Parathyroid adenoma (tissue), 2 donors: ENCODE results near the gene RASSF3.

Source experiments
- H2AFZ ChIP-seq: fragments of 300-600 bp; sonication (generic); one replicate; pipeline ENCODE4 v1.7.0; 2017; ENCODE audit warnings: antibody characterized with exemption, mild to moderate bottlenecking
- H3K27ac ChIP-seq: fragments of 300-600 bp; sonication (generic); one replicate; pipeline ENCODE4 v1.7.0; 2017
- H3K27me3 ChIP-seq: fragments of 300-600 bp; sonication (generic); one replicate; pipeline ENCODE4 v1.7.0; 2017; ENCODE audit warnings: low read length; ENCODE audit not compliant: control insufficient read depth, insufficient read depth
- H3K36me3 ChIP-seq: fragments of 300-600 bp; sonication (generic); one replicate; pipeline ENCODE4 v1.7.0; 2017; ENCODE audit warnings: low read length; ENCODE audit not compliant: control insufficient read depth, insufficient read depth
- H3K4me1 ChIP-seq: fragments of 300-600 bp; sonication (generic); one replicate; pipeline ENCODE4 v1.7.0; 2017; ENCODE audit warnings: control low read depth
- H3K4me2 ChIP-seq: fragments of 300-600 bp; sonication (generic); one replicate; pipeline ENCODE4 v1.7.0; 2017; ENCODE audit warnings: low read length
- H3K4me3 ChIP-seq: fragments of 300-600 bp; sonication (generic); one replicate; pipeline ENCODE4 v1.7.0; 2017; ENCODE audit warnings: low read depth, low read length
- H3K79me2 ChIP-seq: fragments of 300-600 bp; sonication (generic); one replicate; pipeline ENCODE4 v1.7.0; 2017; ENCODE audit warnings: control low read depth
- H3K9ac ChIP-seq: fragments of 300-600 bp; sonication (generic); one replicate; pipeline ENCODE4 v1.7.0; 2017; ENCODE audit warnings: mild to moderate bottlenecking
- H3K9me3 ChIP-seq: fragments of 300-600 bp; sonication (generic); one replicate; pipeline ENCODE4 v1.7.0; 2017; ENCODE audit warnings: low read length; ENCODE audit not compliant: control insufficient read depth
- TF ChIP-seq, protein P1 (sequence below): fragments of 300-600 bp; sonication (generic); IDR thresholded peaks from one replicate; pipeline ENCODE4 v1.7.0; 2017; ENCODE audit warnings: antibody characterized with exemption, mild to moderate bottlenecking
- donor health status: primary hyperparathyroidism.

RASSF3 gene

DNA sequence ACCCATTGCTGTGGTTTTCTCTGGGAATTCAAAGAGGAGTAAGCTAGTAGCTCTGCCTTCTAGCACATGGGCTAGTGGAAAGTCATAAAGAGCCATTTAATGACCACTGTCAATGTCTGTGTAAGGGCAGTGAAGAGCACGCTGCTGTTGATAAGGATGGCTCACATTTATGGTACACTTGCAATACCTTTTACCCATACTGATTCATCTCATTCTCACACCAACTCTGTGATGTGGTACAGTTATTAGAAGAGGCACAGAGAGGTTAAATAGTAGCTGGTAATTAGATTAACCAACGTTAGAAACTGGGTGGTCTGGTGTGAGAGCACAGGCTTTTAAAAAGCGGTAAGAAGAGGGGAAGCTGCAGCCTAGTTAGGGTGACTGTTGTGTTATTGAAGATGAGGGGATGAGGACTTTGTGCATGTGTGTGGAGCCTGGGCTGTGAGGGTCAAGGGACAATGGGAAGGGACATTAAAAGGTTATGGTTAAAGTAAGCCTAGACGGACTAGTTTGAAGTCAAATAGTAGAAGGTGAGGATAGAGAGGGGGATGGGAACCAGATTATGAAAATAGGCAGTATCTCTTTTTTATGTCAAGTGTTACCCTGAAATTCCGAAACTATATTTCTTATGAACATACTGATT, 25.2 kb downstream of the RASSF3 start:
- H3K4me1 ChIP-seq, result no peaks in the 10 kb centered on the region
- no peak overlapping the region for H3K27ac ChIP-seq
- H3K79me2 ChIP-seq, result no peaks in the 10 kb centered on the region
- H3K9me3 ChIP-seq, result no peaks in the 10 kb centered on the region
- TF ChIP-seq, protein P1, sequence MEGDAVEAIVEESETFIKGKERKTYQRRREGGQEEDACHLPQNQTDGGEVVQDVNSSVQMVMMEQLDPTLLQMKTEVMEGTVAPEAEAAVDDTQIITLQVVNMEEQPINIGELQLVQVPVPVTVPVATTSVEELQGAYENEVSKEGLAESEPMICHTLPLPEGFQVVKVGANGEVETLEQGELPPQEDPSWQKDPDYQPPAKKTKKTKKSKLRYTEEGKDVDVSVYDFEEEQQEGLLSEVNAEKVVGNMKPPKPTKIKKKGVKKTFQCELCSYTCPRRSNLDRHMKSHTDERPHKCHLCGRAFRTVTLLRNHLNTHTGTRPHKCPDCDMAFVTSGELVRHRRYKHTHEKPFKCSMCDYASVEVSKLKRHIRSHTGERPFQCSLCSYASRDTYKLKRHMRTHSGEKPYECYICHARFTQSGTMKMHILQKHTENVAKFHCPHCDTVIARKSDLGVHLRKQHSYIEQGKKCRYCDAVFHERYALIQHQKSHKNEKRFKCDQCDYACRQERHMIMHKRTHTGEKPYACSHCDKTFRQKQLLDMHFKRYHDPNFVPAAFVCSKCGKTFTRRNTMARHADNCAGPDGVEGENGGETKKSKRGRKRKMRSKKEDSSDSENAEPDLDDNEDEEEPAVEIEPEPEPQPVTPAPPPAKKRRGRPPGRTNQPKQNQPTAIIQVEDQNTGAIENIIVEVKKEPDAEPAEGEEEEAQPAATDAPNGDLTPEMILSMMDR, result no peak
- no peaks in the 10 kb centered on the region for H3K36me3 ChIP-seq
- H3K4me3 ChIP-seq, result no peak overlapping the region
- no peak overlapping the region for H2AFZ ChIP-seq
- H3K27me3 ChIP-seq, result no peaks in the 10 kb centered on the region
- H3K9ac ChIP-seq, result no peak overlapping the region
- H3K4me2 ChIP-seq, result no peak overlapping the region

DNA sequence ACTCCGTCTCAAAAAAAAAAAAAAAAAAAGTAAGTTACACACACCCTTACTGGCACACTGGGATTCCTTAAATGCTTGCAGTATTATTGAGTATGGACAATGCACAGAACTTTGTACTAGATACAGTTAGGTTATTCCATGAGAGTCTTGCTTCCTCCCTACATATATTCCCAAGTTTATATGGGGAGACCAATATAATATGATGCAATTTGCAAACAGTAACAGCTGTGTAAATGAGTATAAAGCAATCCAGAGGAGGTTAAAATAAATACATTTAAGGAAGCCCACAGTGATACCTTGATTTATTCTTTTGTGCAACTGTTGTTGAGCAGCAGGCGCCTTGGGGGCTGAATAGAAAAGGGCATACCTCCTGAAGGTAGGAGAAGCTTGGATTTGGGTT, 26.6 kb downstream of the RASSF3 start:
- Histone ChIP-seq H3K27me3 (no peaks in the 10 kb centered on the region), H3K9me3 (no peaks in the 10 kb centered on the region), H3K79me2 (no peaks in the 10 kb centered on the region), H3K4me1 (no peaks in the 10 kb centered on the region), H3K36me3 (no peaks in the 10 kb centered on the region), H2AFZ (no peak overlapping the region), H3K9ac (no peak overlapping the region), H3K27ac (no peak overlapping the region), H3K4me3 (no peak overlapping the region), H3K4me2 (no peak overlapping the region)
- TF ChIP-seq, protein P1, result no peak

DNA sequence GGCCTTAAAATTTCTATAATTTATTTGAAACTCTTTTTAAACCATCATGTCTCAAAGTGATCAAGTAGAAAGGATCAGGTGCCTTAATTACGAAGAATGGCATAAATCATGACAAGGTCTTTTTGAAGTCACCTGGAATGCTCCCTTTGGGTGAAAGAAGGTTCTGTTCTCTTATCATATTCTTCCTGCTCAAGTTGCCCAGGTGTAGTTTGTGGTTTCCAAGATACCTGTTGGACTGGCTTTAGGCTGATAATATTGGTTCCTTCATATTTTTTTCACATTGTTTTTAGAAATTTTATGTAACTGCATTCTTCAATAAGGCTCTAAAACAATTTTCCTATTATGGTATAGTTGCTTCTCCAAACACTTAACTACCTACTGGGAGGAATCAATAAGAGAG, 29.2 kb downstream of the RASSF3 start:
- Histone ChIP-seq H3K4me1 (no peaks in the 10 kb centered on the region), H3K27ac (no peak overlapping the region)

DNA sequence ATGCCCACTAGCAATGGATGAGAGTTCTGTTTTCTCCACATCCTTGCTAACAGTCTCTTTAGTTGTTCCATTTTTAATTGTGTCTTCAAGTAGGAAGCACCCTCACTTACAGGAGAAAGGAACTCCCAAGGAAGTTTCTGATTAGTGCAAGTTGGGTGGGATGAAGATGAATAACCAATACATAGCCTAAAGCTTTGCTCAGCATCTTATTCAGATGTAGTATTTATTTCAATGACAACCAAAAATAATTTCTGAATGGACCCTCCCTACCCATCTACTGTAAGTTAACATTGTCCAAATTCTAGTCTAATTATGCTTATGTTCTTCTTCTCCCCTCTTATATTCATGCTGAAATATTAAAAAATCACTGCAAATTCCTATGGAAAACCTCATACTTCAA, 36.0 kb downstream of the RASSF3 start:
- TF ChIP-seq, protein P1, result no peak
- no peak overlapping the region for H3K4me3 ChIP-seq
- no peak overlapping the region for H3K4me2 ChIP-seq
- no peaks in the 10 kb centered on the region for H3K9me3 ChIP-seq
- no peaks in the 10 kb centered on the region for H3K79me2 ChIP-seq
- H3K36me3 ChIP-seq, result no peaks in the 10 kb centered on the region
- no peaks in the 10 kb centered on the region for H3K27me3 ChIP-seq
- H3K27ac ChIP-seq, result no peak overlapping the region
- H2AFZ ChIP-seq, result no peak overlapping the region
- no peak overlapping the region for H3K9ac ChIP-seq
- H3K4me1 ChIP-seq, result no peaks in the 10 kb centered on the region

More for the DNA sequence above, 29.2 kb downstream of the RASSF3 start:
- Histone ChIP-seq H3K36me3 (no peaks in the 10 kb centered on the region), H3K79me2 (no peaks in the 10 kb centered on the region), H2AFZ (no peak overlapping the region), H3K27me3 (no peaks in the 10 kb centered on the region), H3K9ac (no peak overlapping the region), H3K9me3 (no peaks in the 10 kb centered on the region), H3K4me3 (no peak overlapping the region), H3K4me2 (no peak overlapping the region)
- TF ChIP-seq, protein P1, result no peak

DNA sequence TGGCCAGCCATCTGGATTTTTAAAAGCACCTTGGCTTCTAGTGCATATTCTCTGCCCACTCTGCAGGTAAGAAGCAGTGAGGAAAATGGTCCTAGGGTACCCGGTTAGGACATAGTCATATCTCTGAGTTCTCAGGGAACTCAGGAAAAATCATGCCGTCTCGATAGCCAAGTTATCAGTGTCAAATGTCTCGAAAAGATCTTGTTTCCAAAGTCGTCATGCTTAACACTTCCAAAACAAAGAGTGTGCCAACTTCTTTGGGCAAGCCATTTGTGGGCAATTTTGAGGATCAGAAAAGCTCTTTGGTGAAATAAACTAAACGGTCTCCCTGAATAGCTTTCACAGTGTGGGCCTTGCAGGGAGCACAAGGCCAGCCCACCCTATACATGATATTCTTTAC, 39.2 kb downstream of the RASSF3 start:
- Histone ChIP-seq H3K4me1 (no peaks in the 10 kb centered on the region), H3K9ac (no peak overlapping the region), H3K79me2 (no peaks in the 10 kb centered on the region), H3K4me2 (no peak overlapping the region), H3K27ac (no peak overlapping the region), H3K27me3 (no peaks in the 10 kb centered on the region), H3K36me3 (no peaks in the 10 kb centered on the region), H3K9me3 (no peaks in the 10 kb centered on the region), H3K4me3 (no peak overlapping the region), H2AFZ (peak overlapping the region; percentile 0)
- TF ChIP-seq, protein P1, result no peak
